Measurements from ENCODE around the gene IL27RA. TPM values are rescaled to one million over a fixed set of nuclear protein-coding genes. Genes with fewer than 3 reads are reported as not detected.
A peak's percentile ranks its signal among the peaks of the same experiment; 100 is the strongest.

The IL27RA gene
- total and polyA plus RNA-seq, 2 experiments from 2014 or later = 7.7 to 11.4 TPM

- H3K79me2 ChIP-seq (replicated peaks; ENCODE audit: insufficient read depth) = no peaks in the 10 kb centered on the region
- Mint-ChIP-seq H3K27me3 (ENCODE audit: insufficient read depth, low read depth, poor library complexity) (peaks cover 31% of the 10 kb centered on the region), H3K4me3 (peak overlapping the region; percentile 59), H3K9me3 (no peaks in the 10 kb centered on the region; the same call in 2 of the 3 replicates), H3K27ac (no peak overlapping the region; the same call in none of the 2 replicates), H3K36me3 (ENCODE audit: low read depth) (peaks cover 16% of the 10 kb centered on the region; the same call in 2 of the 3 replicates), H3K4me1 (peaks cover 54% of the 10 kb centered on the region)
- peaks cover 15% of the 10 kb centered on the region for H3F3A ChIP-seq (replicated peaks; ENCODE audit: low read depth)
- peak; percentile 66 for ATAC-seq
- peak overlapping the region; percentile 78 for H3K4me2 ChIP-seq
- TF ChIP-seq JUNB (IDR thresholded peaks at IDR 0.05; ENCODE audit: unreplicated experiment) (no peak), CTCF (conservative IDR thresholded peaks at IDR 0.05; ENCODE audit: low read depth in 2 of 2) (no peak), ZNF462 (CRISPR knock-in tag; IDR thresholded peaks at IDR 0.05) (no peak), ZNF114 (CRISPR knock-in tag; IDR thresholded peaks at IDR 0.05) (no peak), STAT1 (IDR thresholded peaks at IDR 0.05; ENCODE audit: unreplicated experiment) (no peak), EZH2 (IDR thresholded peaks at IDR 0.05; ENCODE audit: low read depth, unreplicated experiment) (no peak), CREB1 (CRISPR knock-in tag; IDR thresholded peaks at IDR 0.05; ENCODE audit: low read depth) (no peak), EZH2phosphoT487 (IDR thresholded peaks at IDR 0.05; ENCODE audit: unreplicated experiment) (no peak), POLR2AphosphoS5 (IDR thresholded peaks at IDR 0.05; ENCODE audit: low read depth) (peak; percentile 38), ZNF331 (CRISPR knock-in tag; IDR thresholded peaks at IDR 0.05; ENCODE audit: low read depth) (no peak), ETS1 (IDR thresholded peaks at IDR 0.05) (0 out of 2 replicates have a peak, but pooled peaks have one; percentile 17)
- H3K9me2 ChIP-seq (ENCODE audit: insufficient read depth) = no peaks in the 10 kb centered on the region
- H4K20me1 ChIP-seq (replicated peaks; ENCODE audit: insufficient read depth) = no peaks in the 10 kb centered on the region
- peak overlapping the region; percentile 18; the same call in 1 of the 2 replicates for H2AFZ ChIP-seq
- peaks cover 44% of the 10 kb centered on the region for H3K4me1 ChIP-seq (ENCODE audit: insufficient read depth)
- DNase-seq (ENCODE audit: low spot score) = peak; percentile 85
- H3K4me3 ChIP-seq = peak overlapping the region; percentile 39
- no peaks in the 10 kb centered on the region for H3K27me3 ChIP-seq (ENCODE audit: insufficient read depth)
- no peaks in the 10 kb centered on the region for H3K36me3 ChIP-seq (ENCODE audit: insufficient read depth)
- H3K27ac ChIP-seq (ENCODE audit: low read depth) = peak overlapping the region; percentile 92
These were observed 45.1 kb upstream of the IL27RA start for GRCh38 chr19:13986348-13986904.

Measured in GM23338 (cell line).